Hindlimb muscle (tissue), 1 donor: ENCODE data around the gene PAX7. TPM values are rescaled to one million over a fixed set of nuclear protein-coding genes. Genes with fewer than 3 reads are reported as not detected.
"Not testable (repeated sequence)": the region's sequence is repeated elsewhere in the genome, so short reads cannot be mapped to it uniquely, and the experiment has no call there.

Experiments
- DNase-seq: peaks from one replicate; pipeline ENCODE4 v3.0.0-alpha.2; 2013
- polyA plus RNA-seq: library from polyadenylated mRNA; unstranded; fragments of 120-200 nt; gene quantifications from one replicate; pipeline ENCODE4 v1.2.1, GENCODE V29; 2013; ENCODE audit not compliant: insufficient read length

Gene PAX7
- polyA plus RNA-seq, 1 donor, result 52.1 TPM

DNA sequence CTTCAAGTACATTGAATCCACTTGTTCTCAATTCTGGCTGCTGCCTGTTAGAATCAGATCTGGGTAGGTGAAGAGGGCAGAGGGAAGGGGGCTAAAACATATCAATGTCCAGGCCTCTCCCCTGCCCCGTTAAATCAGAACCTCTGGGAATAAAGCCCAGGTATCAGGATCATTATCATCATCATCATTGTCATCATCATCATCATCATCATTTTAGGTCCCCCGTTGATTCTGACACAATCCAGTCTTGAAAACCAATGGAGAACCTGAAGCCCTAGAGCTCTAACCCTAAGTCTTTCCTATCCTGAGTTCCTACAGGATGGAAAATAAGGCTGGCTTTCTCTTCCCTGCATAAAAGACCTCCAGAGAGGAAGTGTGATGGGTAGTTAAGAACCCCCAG is 135.7 kb downstream of the PAX7 start:
- no peak for DNase-seq

DNA sequence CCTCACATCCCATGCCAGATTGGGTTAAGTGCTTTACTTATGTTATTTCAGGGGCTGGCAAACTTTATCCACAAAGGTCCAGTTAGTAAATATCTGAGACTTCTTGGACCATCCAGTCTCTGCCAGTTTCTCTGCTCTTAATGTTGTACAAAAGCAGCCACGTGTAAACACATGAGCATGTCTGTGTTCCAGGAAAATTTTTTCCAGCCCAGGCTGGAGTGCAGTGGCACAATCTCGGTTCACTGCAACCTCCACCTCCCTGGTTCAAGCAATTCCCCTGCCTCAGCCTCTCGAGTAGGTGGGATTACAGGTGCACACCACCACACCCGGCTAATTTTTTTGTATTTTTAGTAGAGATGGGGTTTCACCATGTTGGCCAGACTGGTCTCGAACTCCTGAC is 136.9 kb downstream of the PAX7 start:
- not testable (repeated sequence) for DNase-seq

DNA sequence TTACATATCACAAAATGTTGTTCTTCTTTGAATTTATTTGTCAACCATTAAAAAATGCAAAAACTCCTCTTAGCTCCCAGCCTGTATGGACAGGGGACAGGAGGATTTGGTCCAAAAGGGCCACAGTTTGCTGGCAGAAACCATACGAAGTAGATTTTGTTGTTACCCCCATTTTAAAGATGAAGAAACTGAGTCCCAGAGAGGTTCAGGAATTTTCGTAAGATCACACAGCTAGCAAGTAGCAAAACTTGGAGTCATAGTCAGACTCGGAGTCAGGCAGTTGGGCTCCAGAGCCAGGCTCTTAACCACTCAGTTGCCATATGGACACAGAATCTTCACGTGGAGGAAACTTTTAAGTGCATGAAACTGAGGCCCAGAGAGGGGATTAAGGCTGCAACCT is 137.4 kb downstream of the PAX7 start:
- no peak for DNase-seq

- DNase-seq, result no peak
Measured at GRCh38 chr1:18769140-18769539, 138.5 kb downstream of the PAX7 start.

DNA sequence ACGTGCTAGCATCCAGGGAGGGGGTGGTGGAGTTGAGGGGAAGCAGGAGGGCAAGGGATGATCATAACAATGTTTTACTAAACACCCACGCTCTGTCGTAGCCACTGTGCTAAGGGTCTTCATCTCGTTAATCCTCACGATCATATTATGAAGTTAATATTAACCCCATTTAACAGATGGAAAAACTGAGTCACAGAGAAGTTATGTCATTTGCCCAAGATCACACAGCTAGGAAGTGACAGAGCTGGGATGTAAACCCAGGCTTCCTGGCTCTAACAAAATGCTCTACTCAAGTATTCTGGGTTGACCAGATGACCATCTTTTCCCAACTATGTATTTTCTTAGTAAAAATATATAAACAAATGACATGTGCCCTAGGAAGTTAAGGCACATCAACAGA is 140.2 kb downstream of the PAX7 start:
- DNase-seq, result no peak

- DNase-seq, result no peak
Measured at GRCh38 chr1:18773753-18774152, 143.1 kb downstream of the PAX7 start.

GRCh38 chr1:18775341-18775740 is 144.7 kb downstream of the PAX7 start:
- no peak for DNase-seq

- no peak for DNase-seq
Measured at GRCh38 chr1:18776777-18777176, 146.1 kb downstream of the PAX7 start.

DNA sequence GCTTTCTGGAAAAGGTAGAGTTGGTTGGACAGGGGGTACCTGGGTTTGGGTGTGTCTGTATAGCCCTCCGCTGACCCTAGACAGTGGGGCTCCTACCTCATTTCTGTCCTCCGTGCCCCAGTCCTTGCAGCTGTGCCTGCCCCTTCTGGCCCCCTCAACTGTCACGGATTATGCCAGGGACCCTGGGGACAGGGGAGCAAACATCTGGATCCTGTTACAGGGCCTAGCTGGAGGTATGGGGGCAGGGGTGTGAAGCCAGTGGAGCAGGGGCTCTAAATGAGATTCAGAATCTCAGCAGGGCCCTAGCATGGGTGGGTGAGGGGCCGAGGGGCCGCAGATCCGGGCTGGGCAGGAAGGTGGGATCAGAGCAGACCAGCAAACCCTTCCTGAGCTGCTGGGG is 147.8 kb downstream of the PAX7 start:
- no peak for DNase-seq

GRCh38 chr1:18781031-18781430 is 150.4 kb downstream of the PAX7 start:
- DNase-seq, result no peak

GRCh38 chr1:18783705-18784481 is 153.2 kb downstream of the PAX7 start:
- no peak for DNase-seq

- DNase-seq, result no peak
Measured at GRCh38 chr1:18784482-18784831, 153.8 kb downstream of the PAX7 start.

GRCh38 chr1:18786149-18786548 is 155.5 kb downstream of the PAX7 start:
- DNase-seq, result no peak

DNA sequence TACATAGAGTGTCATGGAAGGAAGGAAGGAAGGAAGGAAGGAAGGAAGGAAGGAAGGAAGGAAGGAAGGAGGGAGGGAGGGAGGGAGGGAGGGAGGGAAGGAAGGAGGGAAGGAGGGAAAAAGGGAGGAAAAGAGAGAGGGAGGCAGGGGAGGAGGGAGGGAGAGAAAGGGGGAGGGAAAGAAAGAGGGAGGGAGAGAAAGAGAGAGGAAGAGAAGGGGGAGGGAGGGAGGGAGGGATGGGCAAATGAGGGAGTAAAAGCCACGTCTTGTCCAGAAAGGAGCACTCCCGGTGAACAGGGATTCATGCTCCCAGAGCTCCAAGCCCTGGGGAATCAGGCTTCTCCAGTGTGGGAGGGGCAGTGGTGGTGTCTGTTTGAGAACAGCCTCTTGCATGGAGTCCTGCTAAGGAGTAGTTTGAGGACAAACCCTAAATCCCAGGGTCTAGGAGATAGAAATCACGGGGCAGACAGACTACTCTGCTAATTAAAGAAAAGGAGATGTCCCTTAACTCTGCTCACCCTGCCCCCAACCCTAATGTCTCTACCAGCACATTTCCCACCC is 157.3 kb downstream of the PAX7 start:
- DNase-seq, result no peak

DNA sequence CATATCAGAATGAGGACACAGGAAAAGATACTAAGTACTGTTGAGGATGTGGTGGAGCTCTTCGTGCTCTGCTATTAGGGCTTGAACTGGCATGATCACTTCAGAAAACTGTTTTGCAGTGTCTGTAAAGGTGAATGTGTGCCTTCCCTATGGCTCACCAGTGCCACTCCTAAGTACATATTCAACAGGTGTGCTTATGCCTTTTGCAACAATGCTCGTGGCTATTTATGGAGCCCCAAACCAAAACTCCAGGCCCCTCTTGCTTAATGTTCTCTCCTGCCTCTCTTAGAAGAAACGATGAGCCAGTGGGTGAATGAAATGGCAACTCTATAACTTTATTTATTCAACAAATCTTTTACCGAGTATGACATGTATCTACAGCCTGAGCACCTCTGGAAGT is 158.6 kb downstream of the PAX7 start:
- no peak for DNase-seq

GRCh38 chr1:18792747-18793146 is 162.1 kb downstream of the PAX7 start:
- no peak for DNase-seq

GRCh38 chr1:18793164-18793563 is 162.5 kb downstream of the PAX7 start:
- DNase-seq, result no peak

GRCh38 chr1:18794051-18794450 is 163.4 kb downstream of the PAX7 start:
- no peak for DNase-seq

DNA sequence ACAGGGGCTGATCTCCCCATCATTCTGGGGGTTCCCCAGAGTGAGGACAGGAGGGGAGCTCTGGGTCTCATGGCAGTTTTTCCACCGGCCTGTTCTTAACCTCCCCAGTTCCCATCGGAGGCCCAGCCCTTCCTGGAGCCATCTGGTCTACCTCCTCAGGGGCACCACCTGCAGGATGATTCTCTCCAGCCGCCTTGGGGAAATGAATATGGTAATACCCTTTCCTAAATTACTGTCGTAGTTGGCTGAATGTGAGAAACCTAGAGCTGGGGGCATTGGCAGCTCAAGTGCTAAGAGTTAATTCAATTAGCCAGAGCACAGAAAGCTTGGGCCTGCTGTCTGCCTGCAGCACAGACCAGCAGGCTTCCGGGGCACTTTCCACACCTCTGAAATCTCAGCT is 163.9 kb downstream of the PAX7 start:
- DNase-seq, result no peak

DNA sequence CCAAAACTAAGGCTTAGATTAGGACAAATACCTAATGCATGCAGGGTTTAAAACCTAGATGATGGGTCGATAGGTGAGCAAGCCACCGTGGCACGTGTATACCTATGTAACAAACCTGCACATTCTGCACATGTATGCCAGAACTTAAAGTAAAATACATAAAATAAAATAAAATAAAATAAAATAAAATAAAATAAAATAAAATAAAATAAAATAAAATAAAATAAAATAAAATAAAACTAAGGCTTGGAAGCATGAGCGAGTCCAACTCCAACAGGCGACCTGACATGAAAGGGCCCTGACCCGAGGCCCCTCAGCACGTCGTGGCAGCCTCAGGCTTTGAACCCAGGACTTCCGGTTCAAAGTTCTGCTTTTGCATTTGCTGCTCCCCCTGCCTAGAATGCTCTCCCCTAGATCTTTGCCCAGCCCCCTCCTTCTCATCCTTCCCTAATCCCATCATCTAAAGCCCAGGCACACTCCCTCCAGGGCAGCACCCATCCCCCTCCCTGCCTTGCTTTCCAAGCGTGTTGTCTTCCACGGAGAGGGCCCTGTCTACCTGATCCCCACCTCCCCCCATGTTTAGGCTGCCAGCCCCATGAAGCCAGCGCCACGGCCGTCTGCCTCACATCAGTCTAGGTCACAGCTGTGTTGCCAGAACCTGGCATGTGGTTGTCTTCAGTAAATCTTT is 164.5 kb downstream of the PAX7 start:
- DNase-seq, result no peak

- DNase-seq, result no peak
Measured at GRCh38 chr1:18796950-18797349, 166.3 kb downstream of the PAX7 start.
